ENCODE results near the gene KLHL1. TPM values are rescaled to one million over a fixed set of nuclear protein-coding genes. Genes with fewer than 3 reads are reported as not detected.

KLHL1 gene
- total RNA-seq, 2 donors from 2014 or later = 0.15 TPM; not detected in 1

- Histone ChIP-seq H3K27me3 (ENCODE audit: control insufficient read depth, insufficient read depth, low read length, poor library complexity, severe bottlenecking) (no peaks in the 10 kb centered on the region), H3K36me3 (ENCODE audit: control insufficient read depth, insufficient read depth, low read length) (no peaks in the 10 kb centered on the region), H3K4me3 (ENCODE audit: low read length) (no peak overlapping the region), H3K9me3 (ENCODE audit: control insufficient read depth, low read length) (peaks cover 15% of the 10 kb centered on the region), H3K27ac (ENCODE audit: low read depth, low read length) (no peak overlapping the region), H3K9ac (ENCODE audit: extremely low read depth, low read length, poor library complexity, severe bottlenecking) (no peak overlapping the region), H3K4me1 (ENCODE audit: control insufficient read depth, insufficient read depth, low read length) (no peaks in the 10 kb centered on the region)
- Mint-ChIP-seq H3K36me3 (ENCODE audit: low read depth) (no peaks in the 10 kb centered on the region), H3K4me3 (no peak overlapping the region), H3K27me3 (ENCODE audit: insufficient read depth) (no peaks in the 10 kb centered on the region), H3K27ac (no peak overlapping the region), H3K9me3 (peaks cover 9% of the 10 kb centered on the region), H3K4me1 (no peaks in the 10 kb centered on the region)
- TF ChIP-seq CTCF (conservative IDR thresholded peaks at IDR 0.05) = no peak
- no peak for DNase-seq
- WGBS, 2 experiments (ENCODE audit: insufficient coverage in 1 of 2, insufficient read length in 1 of 2) = 92% methylated on average over 3 of the region's 3 CpGs; no CpG with 5 or more reads in 1 of the 2 experiments
Measured at GRCh38 chr13:69769608-69770007, 338.6 kb downstream of the KLHL1 start.

GRCh38 chr13:69761581-69761980 lies 346.7 kb downstream of the KLHL1 start:
- Mint-ChIP-seq H3K27ac (no peak overlapping the region), H3K4me3 (no peak overlapping the region), H3K9me3 (no peaks in the 10 kb centered on the region), H3K27me3 (ENCODE audit: insufficient read depth) (no peaks in the 10 kb centered on the region), H3K36me3 (ENCODE audit: low read depth) (no peaks in the 10 kb centered on the region), H3K4me1 (no peaks in the 10 kb centered on the region)
- no peak overlapping the region for H3K27ac ChIP-seq (ENCODE audit: low read depth, low read length)
- no peaks in the 10 kb centered on the region for H3K27me3 ChIP-seq (ENCODE audit: control insufficient read depth, insufficient read depth, low read length, poor library complexity, severe bottlenecking)
- WGBS, 2 experiments (ENCODE audit: insufficient coverage in 1 of 2, insufficient read length in 1 of 2) = 83 to 96% methylated on average over 1 of the region's 1 CpG
- H3K9me3 ChIP-seq (ENCODE audit: control insufficient read depth, low read length) = no peaks in the 10 kb centered on the region
- H3K36me3 ChIP-seq (ENCODE audit: control insufficient read depth, insufficient read depth, low read length) = no peaks in the 10 kb centered on the region
- no peak for TF ChIP-seq CTCF (conservative IDR thresholded peaks at IDR 0.05)
- no peaks in the 10 kb centered on the region for H3K4me1 ChIP-seq (ENCODE audit: control insufficient read depth, insufficient read depth, low read length)
- H3K9ac ChIP-seq (ENCODE audit: extremely low read depth, low read length, poor library complexity, severe bottlenecking) = no peak overlapping the region
- H3K4me3 ChIP-seq (ENCODE audit: low read length) = no peak overlapping the region
- DNase-seq = no peak

- H3K4me1 Mint-ChIP-seq = no peaks in the 10 kb centered on the region
- WGBS, 2 experiments (ENCODE audit: insufficient coverage in 1 of 2, insufficient read length in 1 of 2) = 91 to 100% methylated on average over 2 of the region's 2 CpGs
- no peaks in the 10 kb centered on the region for H3K36me3 Mint-ChIP-seq (ENCODE audit: low read depth)
- H3K36me3 ChIP-seq (ENCODE audit: control insufficient read depth, insufficient read depth, low read length) = no peaks in the 10 kb centered on the region
- H3K9me3 ChIP-seq (ENCODE audit: control insufficient read depth, low read length) = no peaks in the 10 kb centered on the region
- H3K27me3 Mint-ChIP-seq (ENCODE audit: insufficient read depth) = no peaks in the 10 kb centered on the region
- no peak overlapping the region for H3K4me3 Mint-ChIP-seq
- no peak for DNase-seq
- H3K27ac ChIP-seq (ENCODE audit: low read depth, low read length) = no peak overlapping the region
- H3K27me3 ChIP-seq (ENCODE audit: control insufficient read depth, insufficient read depth, low read length, poor library complexity, severe bottlenecking) = no peaks in the 10 kb centered on the region
- no peak overlapping the region for H3K9ac ChIP-seq (ENCODE audit: extremely low read depth, low read length, poor library complexity, severe bottlenecking)
- no peaks in the 10 kb centered on the region for H3K4me1 ChIP-seq (ENCODE audit: control insufficient read depth, insufficient read depth, low read length)
- no peak for TF ChIP-seq CTCF (conservative IDR thresholded peaks at IDR 0.05)
- no peak overlapping the region for H3K4me3 ChIP-seq (ENCODE audit: low read length)
- H3K9me3 Mint-ChIP-seq = no peaks in the 10 kb centered on the region
- no peak overlapping the region for H3K27ac Mint-ChIP-seq
Measured at GRCh38 chr13:69755101-69755500, 353.2 kb downstream of the KLHL1 start.

Data from endodermal cell (in vitro differentiated cells).